Measurements from ENCODE around the gene RNF14. TPM values are rescaled to one million over a fixed set of nuclear protein-coding genes. Genes with fewer than 3 reads are reported as not detected.
A peak's percentile ranks its signal among the peaks of the same experiment; 100 is the strongest.

The RNF14 gene
- total and polyA plus RNA-seq, 12 donors, result 20.3 to 130 (median 100) TPM

- intact Hi-C loops (cut with DNase I), result no loop called here
- 88 to 89% methylated on average over 6 of the region's 6 CpGs for WGBS, 2 donors
- Histone ChIP-seq H3K27me3 (no peaks in the 10 kb centered on the region), H3K27ac (no peak overlapping the region), H3K4me1 (peaks cover 0 to 12% (median 5%) of the 10 kb centered on the region in 9 donors), H3K36me3 (no peaks in the 10 kb centered on the region), H3K4me3 (no peak overlapping the region), H3K9me3 (peaks cover 0 to 8% (median 0%) of the 10 kb centered on the region in 11 donors)
- DNase-seq (no peak), ATAC-seq (no peak)
- no peak for TF ChIP-seq CTCF (IDR thresholded peaks at IDR 0.05)
Measured at GRCh38 chr5:142023836-142024235, 54.9 kb downstream of the RNF14 start.

DNA sequence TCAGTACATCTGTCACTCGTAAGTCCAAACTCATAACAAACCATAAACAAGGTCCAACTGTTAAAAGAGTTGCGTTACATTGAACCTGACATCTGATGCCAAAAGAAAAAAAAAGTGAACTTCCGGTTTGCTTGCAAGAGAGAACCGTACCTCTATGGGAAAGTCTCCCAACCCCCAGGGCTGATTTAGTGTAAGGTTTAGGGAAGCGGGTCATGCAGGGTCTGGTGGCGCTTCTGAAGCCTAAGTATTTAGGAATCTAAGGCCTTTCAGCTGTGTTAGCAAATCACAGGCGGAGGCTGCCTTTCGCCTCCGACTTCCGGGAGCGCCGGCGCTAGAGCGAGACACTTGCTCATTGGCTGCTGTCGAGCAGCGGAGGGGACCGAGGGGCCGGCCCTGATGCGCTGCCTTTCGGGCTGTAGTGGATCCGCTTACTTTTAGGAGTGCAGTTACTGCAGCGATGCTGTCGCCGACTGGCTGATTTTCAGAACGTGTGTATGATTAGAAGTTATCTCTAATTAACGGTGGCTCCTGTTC, 55.9 kb downstream of the RNF14 start:
- Histone ChIP-seq H3K4me3 (peak overlapping the region; percentile 17 to 61 (median 54)), H3K36me3 (no peaks in the 10 kb centered on the region), H3K4me1 (peaks cover 0 to 12% (median 5%) of the 10 kb centered on the region in 9 donors), H3K27ac (peak overlapping the region in 9 of 10 donors; percentile 73 to 90 (median 87)), H3K9me3 (peaks cover 0 to 8% (median 0%) of the 10 kb centered on the region in 11 donors), H3K27me3 (no peaks in the 10 kb centered on the region)
- DNase-seq (peak; percentile 85 to 88), ATAC-seq (peak; percentile 98 to 100 (median 100))
- intact Hi-C loops (cut with DNase I), result loop anchor here in 1 of 10 donors (5.0 kb wide), 1 partner anchor 82 kb away; the partner anchor contains the start of gene NDFIP1
- no peak for TF ChIP-seq CTCF (IDR thresholded peaks at IDR 0.05)
- WGBS, 2 donors, result 0% methylated on average over 26 of the region's 26 CpGs

GRCh38 chr5:142025637-142026036, 56.7 kb downstream of the RNF14 start:
- WGBS, 2 donors, result 76% methylated on average over 8 of the region's 8 CpGs
- intact Hi-C loops (cut with DNase I), result loop anchor here in 1 of 10 donors (5.0 kb wide), 1 partner anchor 82 kb away; the partner anchor contains the start of gene NDFIP1
- peak overlapping the region in 7 of 10 donors; percentile 45 to 61 (median 57) for H3K4me3 ChIP-seq
- TF ChIP-seq CTCF (IDR thresholded peaks at IDR 0.05), result no peak
- H3K36me3 ChIP-seq, result no peaks in the 10 kb centered on the region
- H3K9me3 ChIP-seq, result peaks cover 0 to 3% (median 0%) of the 10 kb centered on the region in 11 donors
- ATAC-seq (no peak), DNase-seq (no peak)
- H3K27me3 ChIP-seq, result no peaks in the 10 kb centered on the region
- H3K4me1 ChIP-seq, result peaks cover 0 to 12% (median 5%) of the 10 kb centered on the region in 9 donors
- peak overlapping the region in 6 of 10 donors; percentile 81 to 90 (median 87) for H3K27ac ChIP-seq

GRCh38 chr5:142032150-142032549, 63.2 kb downstream of the RNF14 start:
- Histone ChIP-seq H3K36me3 (no peaks in the 10 kb centered on the region), H3K27me3 (no peaks in the 10 kb centered on the region), H3K4me3 (no peak overlapping the region), H3K27ac (no peak overlapping the region), H3K9me3 (no peaks in the 10 kb centered on the region), H3K4me1 (peaks cover 0 to 8% (median 0%) of the 10 kb centered on the region in 9 donors)
- no peak for TF ChIP-seq CTCF (IDR thresholded peaks at IDR 0.05)
- intact Hi-C loops (cut with DNase I), result no loop called here
- DNase-seq, result no peak
- WGBS, 2 donors, result 94 to 100% methylated on average over 2 of the region's 2 CpGs
- ATAC-seq, result no peak

Data from heart right ventricle (tissue), 16 donors.